Sciatic nerve (tissue), 2 donors: Measurements from ENCODE around the gene LNPEP. TPM values are rescaled to one million over a fixed set of nuclear protein-coding genes. Genes with fewer than 3 reads are reported as not detected.

Experiments used
- ATAC-seq: fragments of 200-7000 bp; cut with Tn5 transposase; one replicate; pipeline ENCODE4 v1.9.1; 2020; ENCODE audit warnings: mild to moderate bottlenecking, moderate library complexity
- DNase-seq: peaks from one replicate; pipeline ENCODE4 v3.0.0-alpha.2; 2020; ENCODE audit warnings: low spot score
- intact Hi-C: fragments of 100-400 bp; cut with DNase I; formaldehyde crosslinking; loops from one replicate; pipeline ENCODE4 v1.14.2; 2022
- total RNA-seq: library from RNA; stranded (reverse); fragmentation: NEBNext Ultra II Directional; extraction: Animal tissue kit (Norgen Biotek cat#: 25700); gene quantifications from one replicate; pipeline ENCODE4 v1.2.1, GENCODE V29; 2021
- donor health status: DM: no; HTN: no; CAD: no.
- donor health status: DM: no; HTN: no; CAD: no.

Gene LNPEP
- total RNA-seq, 1 donor from 2014 or later: 43.1 TPM

DNA sequence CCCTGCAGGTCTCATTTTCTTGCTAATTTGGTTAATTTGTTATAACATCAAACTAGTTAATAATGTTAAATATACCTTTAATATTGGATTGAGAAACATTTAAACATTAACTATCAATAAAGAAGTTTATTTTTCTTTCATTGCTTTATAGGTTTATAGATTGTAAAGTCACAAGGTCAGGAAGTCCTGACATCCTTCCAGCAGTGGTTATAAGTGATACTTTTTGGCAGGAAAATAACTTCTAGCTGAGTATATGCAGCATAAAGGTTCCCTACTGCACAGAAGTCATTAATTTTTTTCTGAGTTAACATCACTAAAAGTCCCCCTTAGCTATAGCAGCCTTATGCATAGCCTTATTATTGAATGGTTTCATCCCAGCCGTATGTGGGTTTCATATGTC is 85.5 kb downstream of the LNPEP start:
- DNase-seq: no peak
- ATAC-seq: no peak
- intact Hi-C loops: no loop called here

DNA sequence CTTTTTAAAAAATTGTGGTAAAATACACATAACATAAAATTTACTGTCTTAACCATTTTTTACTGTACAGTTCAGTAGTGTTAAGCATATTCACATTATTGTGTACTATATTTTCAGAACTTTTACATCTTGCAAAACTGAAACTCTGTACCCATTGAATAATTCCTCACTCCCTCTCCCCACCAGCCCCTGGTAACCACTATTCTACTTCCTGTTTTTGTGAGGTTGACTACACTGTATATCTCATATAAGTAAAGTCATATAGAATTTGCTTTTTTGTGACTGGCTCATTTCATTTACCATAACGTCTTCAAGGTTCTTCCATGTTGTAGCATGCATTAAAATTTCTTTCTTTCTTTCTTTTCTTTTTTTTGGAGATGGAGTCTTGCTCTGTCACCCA is 87.0 kb downstream of the LNPEP start:
- ATAC-seq (no peak), DNase-seq (no peak)
- intact Hi-C loops: no loop called here

DNA sequence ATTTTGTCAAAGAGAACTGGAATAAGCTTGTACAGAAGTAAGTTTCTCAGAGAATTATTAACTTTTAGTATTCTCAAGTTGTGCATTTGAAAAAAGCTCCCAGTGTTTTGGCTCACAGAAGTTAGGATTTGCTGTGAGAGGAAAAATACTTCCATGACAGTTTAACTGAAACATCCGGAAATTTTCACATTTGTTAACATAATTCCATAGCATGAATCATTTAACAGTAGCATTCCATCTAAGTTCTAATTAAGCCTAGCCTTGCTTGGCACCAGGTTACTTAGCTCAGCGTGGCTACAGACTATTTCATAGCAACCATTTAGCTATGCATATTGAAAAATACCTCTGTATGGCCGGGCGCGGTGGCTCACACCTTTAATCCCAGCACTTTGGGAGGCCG is 90.8 kb downstream of the LNPEP start:
- intact Hi-C loops: no loop called here

DNA sequence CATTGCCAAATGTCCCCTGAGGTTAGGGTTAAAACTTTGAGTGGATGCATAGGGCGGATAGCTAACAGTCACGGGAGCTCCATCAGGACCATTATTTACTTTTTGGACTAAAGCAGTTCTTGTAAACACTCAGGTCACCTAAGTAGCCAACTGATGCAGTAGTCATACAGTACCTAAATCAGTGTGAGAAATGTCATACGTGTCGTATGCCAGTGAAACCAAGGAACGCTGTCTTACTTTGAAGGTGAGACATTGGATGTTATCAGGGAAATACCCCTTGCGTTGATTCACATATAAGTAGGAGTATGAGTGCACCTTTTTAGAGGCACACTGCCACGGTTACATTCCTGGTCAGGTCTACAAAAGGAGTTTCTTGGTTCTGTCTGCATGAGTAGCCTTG is 101.9 kb downstream of the LNPEP start:
- ATAC-seq (no peak), DNase-seq (no peak)
- intact Hi-C loops: no loop called here

More for the DNA sequence above, 90.8 kb downstream of the LNPEP start:
- ATAC-seq (no peak), DNase-seq (no peak)

DNA sequence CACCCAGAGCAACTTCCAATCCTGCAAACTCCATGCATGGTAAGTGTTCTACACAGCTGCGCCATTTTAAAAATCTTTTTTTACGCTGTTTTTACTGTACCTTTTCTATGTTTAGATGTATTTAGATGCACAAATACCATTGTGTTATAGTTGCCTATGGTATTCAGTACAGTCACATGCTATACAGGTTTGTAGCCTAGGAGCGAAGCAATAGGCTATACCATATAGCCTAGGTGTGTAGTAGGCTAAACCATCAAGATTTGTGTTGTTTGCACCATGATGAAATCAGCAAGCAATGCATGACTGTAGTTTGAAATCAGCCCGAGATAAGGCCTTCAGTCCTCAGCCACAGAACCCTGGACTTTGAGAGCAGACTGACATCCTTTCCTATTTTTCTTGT is 105.4 kb downstream of the LNPEP start:
- DNase-seq (no peak), ATAC-seq (no peak)
- intact Hi-C loops: no loop called here

DNA sequence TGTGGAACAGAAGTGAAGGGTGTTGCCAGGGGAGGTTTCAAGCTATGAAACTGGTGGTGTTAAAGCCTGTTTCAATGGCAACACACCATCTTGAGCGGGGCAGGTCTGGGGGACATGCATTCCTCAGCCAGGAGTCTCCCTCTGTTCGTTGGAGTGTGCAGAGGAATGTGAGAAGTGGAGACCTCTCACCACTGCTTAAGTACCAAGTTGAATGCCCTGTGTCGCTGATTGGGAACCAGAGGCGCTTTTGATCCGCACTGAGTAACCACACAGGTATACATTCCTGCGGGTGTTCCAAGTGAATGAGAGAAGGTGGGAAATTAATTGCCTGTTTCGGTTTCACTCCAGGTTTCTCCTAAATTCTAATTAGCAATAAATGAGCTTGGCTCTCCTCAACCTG is 107.1 kb downstream of the LNPEP start:
- DNase-seq (no peak), ATAC-seq (no peak)
- intact Hi-C loops: no loop called here

DNA sequence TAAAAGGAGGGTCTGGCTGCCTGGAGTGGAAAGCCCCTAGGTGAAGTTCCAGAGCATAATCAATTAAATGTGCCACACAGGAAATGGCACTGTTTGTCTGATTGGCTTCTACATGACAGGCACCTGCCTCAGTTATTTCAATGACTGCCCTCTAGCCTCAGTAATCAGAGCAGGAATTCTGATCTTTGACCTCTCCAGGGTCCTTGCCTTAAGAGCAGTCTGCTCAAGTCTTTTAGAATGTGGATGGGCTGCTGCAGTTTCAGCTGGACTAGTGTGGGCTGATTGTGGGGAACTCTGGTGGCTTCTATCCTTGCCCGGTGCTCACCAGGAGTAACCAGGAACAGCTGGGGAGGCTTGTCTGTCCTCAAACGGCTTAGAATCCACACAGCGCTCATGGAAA is 107.6 kb downstream of the LNPEP start:
- intact Hi-C loops: no loop called here
- ATAC-seq (no peak), DNase-seq (no peak)

DNA sequence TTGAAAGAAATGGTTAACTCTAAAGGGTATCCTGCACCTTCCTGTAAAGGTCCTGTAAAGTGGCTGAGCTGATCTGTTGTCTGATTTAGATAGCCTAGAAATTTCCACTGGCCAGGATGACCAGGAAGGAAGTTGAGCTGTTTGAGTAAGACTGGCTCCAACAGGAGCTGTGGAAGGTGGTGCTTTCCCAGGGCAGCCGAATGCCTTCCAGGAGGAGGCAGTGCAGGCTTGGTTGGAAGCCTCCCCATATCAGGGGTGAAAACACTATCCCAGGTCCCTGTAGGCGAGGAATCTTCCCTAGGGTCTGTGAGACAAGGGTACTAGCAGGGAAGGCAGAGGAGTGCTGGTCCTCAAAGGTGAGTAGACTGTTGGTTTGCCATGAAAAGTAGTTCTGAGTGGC is 108.2 kb downstream of the LNPEP start:
- intact Hi-C loops: no loop called here
- DNase-seq: no peak
- ATAC-seq: no peak

DNA sequence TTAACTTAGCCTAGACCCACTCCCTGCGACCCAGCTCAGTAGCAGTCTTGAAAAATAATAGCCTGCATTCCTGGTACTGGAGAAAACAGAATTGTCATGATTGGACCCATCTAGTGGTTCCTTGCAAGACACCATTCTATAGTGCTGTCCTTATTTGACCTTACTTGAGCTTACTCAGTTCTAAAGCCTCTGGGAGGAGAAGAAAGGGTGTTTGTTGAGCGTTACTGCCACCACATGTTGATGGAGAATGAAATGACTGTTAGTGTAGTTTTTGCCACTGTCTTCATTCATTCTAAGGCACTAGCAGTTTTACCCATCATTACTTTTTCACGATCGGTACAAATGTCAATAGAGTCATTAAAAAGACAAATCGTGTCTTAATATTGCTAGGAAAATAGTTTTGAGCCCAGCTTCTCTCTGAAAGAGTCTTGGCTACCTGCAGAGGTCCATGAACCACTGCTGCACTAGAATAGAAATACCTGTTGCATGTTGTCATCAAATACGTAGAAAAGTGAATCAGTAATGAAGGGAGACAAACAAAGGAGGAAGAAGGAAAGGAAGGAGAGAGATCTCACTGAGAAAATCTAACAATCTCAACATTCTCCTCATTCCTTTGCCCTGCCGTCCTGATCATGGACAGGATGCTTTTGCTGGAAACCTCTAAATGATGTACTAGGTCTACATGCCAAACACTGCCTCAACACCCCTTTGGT is 110.5 kb downstream of the LNPEP start:
- no peak for ATAC-seq
- intact Hi-C loops: no loop called here
- DNase-seq: no peak

DNA sequence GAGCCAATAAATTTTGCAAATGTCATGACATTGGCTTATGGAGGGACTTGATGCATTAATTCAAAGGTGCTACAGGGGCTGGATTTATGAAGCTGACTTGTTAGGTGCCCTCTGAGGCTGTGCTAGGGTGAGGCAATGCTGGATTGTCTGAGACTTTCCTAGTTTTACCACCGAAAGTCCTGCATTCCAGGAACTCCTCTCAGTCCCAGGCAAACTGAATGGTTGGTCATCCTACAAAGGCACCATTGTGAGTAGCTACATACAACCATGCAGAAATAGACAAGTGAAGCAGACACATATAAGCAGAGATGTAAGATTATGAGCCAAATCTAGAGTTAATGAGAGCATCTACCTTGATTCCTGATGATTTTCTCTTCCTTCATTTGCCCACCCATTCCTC is 111.2 kb downstream of the LNPEP start:
- DNase-seq (no peak), ATAC-seq (no peak)
- intact Hi-C loops: no loop called here

DNA sequence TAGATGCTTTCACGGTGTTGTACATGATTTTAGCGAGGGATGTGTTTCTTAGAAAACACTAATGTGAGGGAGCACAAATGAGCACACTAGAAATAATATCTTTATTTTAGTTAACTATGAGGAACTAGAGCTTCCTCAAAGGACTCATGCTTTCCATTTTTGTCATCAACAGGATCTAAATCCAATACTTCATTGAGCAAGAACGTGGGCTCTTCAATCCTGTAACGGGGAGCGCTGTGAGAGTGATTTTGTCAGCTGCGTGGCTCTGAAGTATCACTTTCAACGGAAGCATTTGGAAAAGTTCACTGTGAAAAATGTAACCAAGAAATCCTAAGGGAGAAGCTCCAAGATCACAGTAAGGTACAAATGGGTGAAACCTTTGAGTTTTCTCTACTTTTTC is 113.3 kb downstream of the LNPEP start:
- ATAC-seq: no peak
- intact Hi-C loops: no loop called here
- DNase-seq: no peak

DNA sequence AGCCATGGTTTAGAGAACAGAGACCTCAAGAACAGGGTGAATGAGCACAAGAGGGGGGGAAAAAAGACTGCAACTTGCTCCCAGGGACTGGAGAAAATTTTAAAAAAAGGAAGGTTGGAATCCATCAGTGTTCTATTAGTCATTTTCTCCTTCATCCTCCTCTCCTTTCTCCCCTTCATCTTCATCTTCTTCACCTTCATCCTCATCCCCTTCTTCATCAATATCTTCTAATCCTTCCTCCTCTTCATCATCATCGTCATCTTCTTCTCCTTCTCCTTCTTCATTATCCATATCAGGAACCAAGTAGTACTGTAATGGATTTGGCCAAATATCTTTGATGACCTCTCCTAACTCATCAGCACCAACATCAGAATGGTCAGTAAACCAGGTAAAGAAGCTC is 120.4 kb downstream of the LNPEP start:
- DNase-seq: no peak
- no peak for ATAC-seq
- intact Hi-C loops: no loop called here

DNA sequence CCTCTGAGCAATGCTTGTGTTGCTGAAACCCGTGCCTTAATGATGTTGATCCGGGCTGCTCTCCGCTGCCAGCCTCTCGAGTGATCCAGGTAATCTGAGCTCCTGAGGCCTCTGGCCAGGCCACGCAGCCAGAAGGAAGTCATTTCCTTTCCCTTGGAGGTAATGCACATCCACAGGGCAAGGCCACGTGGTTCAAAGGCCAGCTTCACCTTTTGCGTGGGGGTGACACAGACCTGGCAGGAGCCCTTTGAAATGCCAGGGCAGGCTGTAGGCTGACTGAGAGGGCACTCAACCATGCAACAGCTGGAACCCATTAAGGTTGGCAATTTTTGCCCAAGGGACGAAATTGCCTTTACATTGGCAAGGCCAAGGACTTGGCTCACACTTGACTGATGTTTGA is 126.2 kb downstream of the LNPEP start:
- DNase-seq: no peak
- intact Hi-C loops: no loop called here
- no peak for ATAC-seq

DNA sequence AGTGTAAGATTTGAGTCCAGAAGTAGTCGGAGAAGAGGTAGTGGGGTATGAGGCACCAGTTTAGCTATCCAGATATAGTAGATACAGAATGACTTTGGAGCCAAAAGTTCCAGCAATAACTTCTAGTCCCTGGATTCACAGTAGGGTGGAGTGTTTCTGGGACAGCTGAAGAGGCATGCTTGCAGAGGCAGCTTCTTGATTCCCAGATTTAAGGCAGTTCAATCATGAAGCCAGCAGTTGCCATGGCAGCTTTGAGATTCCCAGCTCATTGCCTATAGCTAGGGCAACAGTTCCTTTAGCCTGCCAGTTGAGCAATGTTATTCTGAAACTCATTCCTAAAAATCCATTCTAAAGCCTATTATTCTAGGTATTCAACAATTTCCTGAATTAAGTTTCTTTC is 127.4 kb downstream of the LNPEP start:
- intact Hi-C loops: no loop called here
- DNase-seq (no peak), ATAC-seq (no peak)

DNA sequence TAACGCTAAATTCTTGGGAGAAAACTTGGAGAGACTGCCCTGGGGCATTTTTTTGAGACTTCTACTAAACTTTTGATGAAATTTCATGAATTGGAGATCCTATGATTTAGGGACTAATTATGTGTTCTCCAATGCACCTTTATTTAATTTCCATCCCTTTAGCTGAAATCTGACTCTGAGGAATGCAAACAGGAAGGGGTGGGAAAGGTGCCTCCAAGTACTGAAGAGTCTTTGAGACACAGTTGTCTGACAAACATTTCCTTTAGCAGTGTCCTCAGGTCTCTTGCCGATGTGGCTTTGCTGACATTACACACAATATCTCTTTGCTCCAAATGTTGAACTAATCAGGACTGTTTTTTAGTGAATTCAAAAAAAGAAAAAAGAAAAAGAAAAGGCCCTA is 129.6 kb downstream of the LNPEP start:
- intact Hi-C loops: no loop called here
- DNase-seq (no peak), ATAC-seq (no peak)

DNA sequence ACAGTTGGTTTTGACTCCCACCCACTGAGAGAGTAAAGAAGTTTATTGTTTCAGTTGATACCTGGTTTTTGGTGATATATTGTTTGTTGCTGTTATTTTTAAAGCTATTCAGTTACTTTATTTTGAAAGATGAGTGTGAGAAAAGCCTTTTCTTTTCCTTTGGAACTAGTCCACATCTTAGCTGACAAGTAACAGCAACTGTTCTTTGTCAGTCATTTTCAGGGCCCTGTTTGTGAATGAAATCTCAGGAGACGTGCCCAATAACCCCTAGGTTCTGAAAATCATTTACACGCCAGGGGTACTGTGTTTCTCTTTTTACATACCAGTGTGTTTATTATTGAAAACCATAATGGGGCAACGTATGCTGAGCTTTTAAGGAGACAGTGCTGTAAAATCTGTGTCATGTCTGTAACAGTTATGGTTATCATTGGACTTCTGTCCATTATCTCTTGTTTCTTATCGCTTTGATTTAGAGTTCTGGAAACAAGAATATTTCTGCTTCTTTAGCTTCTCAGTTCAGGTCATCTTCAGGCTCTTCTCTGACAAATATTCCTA is 131.5 kb downstream of the LNPEP start:
- no peak for ATAC-seq
- intact Hi-C loops: no loop called here
- no peak for DNase-seq

DNA sequence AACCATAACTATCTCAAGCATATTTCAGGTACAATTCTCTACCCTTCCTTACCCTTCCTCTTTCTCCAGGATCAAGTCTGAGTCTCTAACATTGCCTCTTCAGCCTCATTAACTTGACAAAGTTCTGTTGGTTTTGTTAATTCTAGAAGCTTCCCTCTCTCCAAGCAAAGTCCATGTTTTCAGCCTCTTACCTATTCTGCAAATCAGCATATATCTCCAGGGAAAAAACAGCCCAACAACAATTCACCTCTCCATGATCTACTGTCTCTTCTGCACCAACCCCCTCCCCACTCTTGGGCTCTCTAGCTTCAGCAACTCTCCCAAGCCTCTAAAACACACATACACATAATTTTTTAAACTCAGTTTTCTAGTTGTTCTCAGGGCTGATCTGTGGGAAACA is 134.4 kb downstream of the LNPEP start:
- no peak for ATAC-seq
- intact Hi-C loops: no loop called here

DNA sequence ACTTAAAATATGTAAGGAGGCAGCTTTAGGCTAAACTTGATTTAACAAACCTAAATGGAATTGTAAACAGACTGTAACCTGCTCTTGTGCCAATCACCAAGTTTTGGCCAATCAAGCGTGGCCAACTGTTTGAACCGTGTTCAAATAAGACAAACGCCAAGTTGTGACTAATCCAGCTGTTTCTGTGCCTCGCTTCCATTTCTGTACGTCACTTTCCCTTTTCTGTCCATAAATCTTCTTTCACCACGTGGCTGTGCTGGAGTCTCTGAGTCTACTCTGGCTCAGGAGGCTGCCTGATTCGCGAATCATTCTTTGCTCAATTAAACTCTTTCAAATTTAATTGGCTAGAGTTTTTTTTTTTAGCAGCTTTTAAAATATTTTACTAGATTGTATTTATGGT is 135.2 kb downstream of the LNPEP start:
- ATAC-seq (no peak), DNase-seq (no peak)
- intact Hi-C loops: no loop called here

More for the DNA sequence above, 134.4 kb downstream of the LNPEP start:
- DNase-seq: no peak

DNA sequence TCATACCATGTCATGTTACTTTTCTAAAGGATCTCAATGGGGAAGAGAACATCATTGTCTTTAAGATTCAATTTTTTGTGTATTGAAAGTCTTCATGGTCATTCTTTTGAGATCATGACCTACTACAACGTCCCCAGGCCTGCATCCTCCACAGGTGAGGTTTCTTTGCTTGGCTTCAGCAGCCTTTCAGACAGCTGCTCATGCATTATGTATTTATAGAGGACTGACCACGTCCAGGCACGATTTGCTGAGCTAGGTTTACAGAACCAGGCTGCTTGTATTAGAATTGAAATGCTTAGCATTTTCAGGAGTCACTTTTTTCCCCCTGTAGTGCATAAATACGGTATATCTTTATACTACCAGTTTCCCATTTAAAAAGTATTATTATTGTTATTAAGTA is 136.1 kb downstream of the LNPEP start:
- ATAC-seq (no peak), DNase-seq (no peak)
- intact Hi-C loops: no loop called here

DNA sequence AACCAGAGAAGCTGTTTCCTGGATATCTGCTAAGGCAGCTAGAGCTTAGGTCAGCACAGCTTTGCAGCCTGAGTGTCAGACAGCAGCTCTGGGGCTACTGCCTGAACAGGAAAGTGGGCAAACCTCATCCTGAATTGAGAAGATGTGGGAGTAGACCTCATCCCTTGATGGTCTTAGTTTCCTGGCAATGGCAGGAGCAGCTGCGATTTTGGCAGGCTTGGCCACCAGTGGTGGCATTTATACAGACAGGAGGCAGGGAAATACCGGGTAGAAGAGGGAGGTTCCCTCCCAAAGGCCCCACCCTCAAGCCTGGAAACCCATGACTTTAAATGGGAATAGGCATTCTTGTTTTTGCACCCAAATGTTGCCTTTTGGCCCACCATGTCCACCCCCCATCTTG is 136.8 kb downstream of the LNPEP start:
- intact Hi-C loops: no loop called here

DNA sequence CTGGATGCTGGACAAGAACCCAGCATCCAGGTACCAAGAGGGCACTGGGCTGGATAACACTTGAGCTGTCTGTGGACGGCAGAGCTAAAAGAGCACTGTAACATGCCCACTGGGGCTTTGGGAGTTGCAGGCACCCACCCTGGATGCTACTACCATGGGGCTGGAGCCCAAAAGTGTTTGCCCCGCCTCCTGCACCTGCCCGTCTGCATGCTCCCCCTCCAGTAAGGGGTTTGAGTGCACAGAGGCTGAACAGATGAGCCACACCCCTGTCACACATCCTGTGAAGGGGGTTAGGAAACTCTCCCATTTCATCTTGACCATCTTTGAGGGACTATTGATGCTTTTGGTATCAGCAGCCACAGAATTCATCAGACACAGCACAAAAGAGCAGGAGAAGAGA is 137.5 kb downstream of the LNPEP start:
- no peak for ATAC-seq
- intact Hi-C loops: no loop called here
- no peak for DNase-seq

More for the DNA sequence above, 136.8 kb downstream of the LNPEP start:
- DNase-seq: no peak
- no peak for ATAC-seq
